Caco-2 (cell line): ENCODE measurements around the gene MOB2. TPM values are rescaled to one million over a fixed set of nuclear protein-coding genes. Genes with fewer than 3 reads are reported as not detected.

ENCODE experiments used
- BruUV-seq: library from RNA; stranded (reverse); fragments of 400-500 nt; replicated peaks from 2 replicates; lab custom pipeline; 2021; lab: Mats Ljungman, UMichigan
- CTCF ChIA-PET: fragments of 300-600 bp; sonication (Branson Sonifier 250); formaldehyde crosslinking; loops from one replicate; lab custom pipeline; 2022; ENCODE audit warnings: antibody characterized with exemption; lab: Charles Lee
- POLR2A ChIA-PET: fragments of 300-600 bp; sonication (Branson Sonifier 250); formaldehyde crosslinking; loops from one replicate; lab custom pipeline; 2022; ENCODE audit warnings: antibody characterized with exemption; lab: Charles Lee
- DNase-seq, 2 experiments: peaks; one replicate each; pipeline versions ENCODE4 v3.0.0 to v3.0.0-alpha.2; 2020 to 2022
- H3K27me3 ChIP-seq: replicated peaks from 2 replicates; pipeline ENCODE4 v1.6.0; 2011; ENCODE audit warnings: low read length; ENCODE audit not compliant: control insufficient read depth, insufficient read depth
- H3K36me3 ChIP-seq: 2 replicates; pipeline ENCODE4 v1.5.1; 2011; ENCODE audit warnings: low read length; ENCODE audit not compliant: control insufficient read depth, insufficient read depth
- H3K4me1 ChIP-seq: fragments of 250-450 bp; sonication (Bioruptor Pico); 2 replicates; pipeline ENCODE4 v1.5.1; 2020; ENCODE audit warnings: mild to moderate bottlenecking
- H3K4me3 ChIP-seq: 2 replicates; pipeline ENCODE4 v1.5.1; 2011; ENCODE audit warnings: low read depth, mild to moderate bottlenecking, control low read depth, low read length
- H3K9me3 ChIP-seq: fragments of 250-450 bp; sonication (Bioruptor Pico); 2 replicates; pipeline ENCODE4 v1.5.1; 2020; ENCODE audit warnings: mild to moderate bottlenecking, moderate library complexity
- H3K27ac Mint-ChIP-seq: one replicate; pipeline ENCODE4 v1.8.0; 2022; ENCODE audit warnings: mixed read lengths; ENCODE audit not compliant: unreplicated experiment
- H3K27me3 Mint-ChIP-seq: one replicate; pipeline ENCODE4 v1.8.0; 2022; ENCODE audit warnings: mixed read lengths; ENCODE audit not compliant: insufficient read depth, unreplicated experiment
- H3K36me3 Mint-ChIP-seq: one replicate; pipeline ENCODE4 v1.8.0; 2022; ENCODE audit warnings: mild to moderate bottlenecking, mixed read lengths; ENCODE audit not compliant: insufficient read depth, unreplicated experiment
- H3K4me1 Mint-ChIP-seq: one replicate; pipeline ENCODE4 v1.8.0; 2022; ENCODE audit warnings: low read depth, mixed read lengths; ENCODE audit not compliant: unreplicated experiment
- H3K4me3 Mint-ChIP-seq: one replicate; pipeline ENCODE4 v1.8.0; 2022; ENCODE audit warnings: mild to moderate bottlenecking, moderate library complexity, mixed read lengths; ENCODE audit not compliant: unreplicated experiment
- H3K9me3 Mint-ChIP-seq: one replicate; pipeline ENCODE4 v1.8.0; 2022; ENCODE audit warnings: mixed read lengths; ENCODE audit not compliant: unreplicated experiment
- intact Hi-C: fragments of 100-400 bp; cut with micrococcal nuclease; formaldehyde crosslinking; loops from one replicate; pipeline ENCODE4 v1.10.0; 2022; ENCODE audit not compliant: unreplicated experiment
- total RNA-seq: library from RNA; stranded (reverse); gene quantifications from 2 replicates; pipeline ENCODE4 v1.2.3, GENCODE V29; 2022
- TF ChIP-seq, protein P1 (sequence below), 2 experiments: fragments of 200-600 bp in 1 of 2; IDR thresholded peaks; 1 replicate in 1 of 2; 2 replicates in 1 of 2; pipeline versions ENCODE4 v1.5.1 to v1.8.0; 2011 to 2022; ENCODE audit warnings: antibody characterized with exemption in 1 of 2, control low read depth in 1 of 2, inconsistent platforms in 1 of 2, low read depth in 1 of 2, low read length in 1 of 2, mild to moderate bottlenecking in 1 of 2, moderate library complexity in 1 of 2; ENCODE audit not compliant: insufficient read depth in 1 of 2, severe bottlenecking in 1 of 2, unreplicated experiment in 1 of 2

MOB2 gene
- total RNA-seq, 1 experiment from 2014 or later, result 32.7 TPM

DNA sequence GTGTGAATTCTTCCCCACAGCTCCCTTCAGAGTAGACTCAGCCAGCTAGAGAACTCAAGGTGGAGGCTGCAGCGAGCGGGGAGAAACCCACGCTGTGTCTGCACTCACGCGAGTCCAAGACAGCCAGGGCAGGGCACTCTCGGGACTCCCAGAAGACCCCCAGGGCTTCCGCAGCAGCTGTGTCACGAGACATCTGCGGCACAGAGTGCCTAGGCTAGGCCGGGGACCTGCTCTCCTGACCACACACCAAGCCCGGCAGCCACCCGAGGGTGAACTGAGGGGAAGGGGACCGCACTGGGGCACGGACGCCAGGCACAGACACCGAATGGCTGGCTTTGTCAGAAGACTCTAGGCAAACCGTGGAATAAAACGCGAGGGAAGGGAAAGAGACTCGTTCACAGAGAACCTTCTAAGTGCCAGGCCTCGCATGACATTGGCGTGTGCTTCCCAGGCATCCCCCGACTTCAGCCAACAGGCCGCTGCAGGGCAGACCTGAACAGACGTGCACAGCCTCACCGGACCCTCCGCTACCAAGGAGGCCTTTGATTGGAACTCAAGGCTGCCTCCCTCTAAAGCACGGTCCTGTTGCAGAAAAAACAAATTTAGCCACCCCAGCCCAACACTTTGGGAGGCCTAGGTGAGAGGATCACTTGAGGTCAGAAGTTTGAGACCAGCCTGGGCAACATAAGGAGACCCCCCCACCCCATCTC is 18.2 kb upstream of the MOB2 start:
- H3K9me3 ChIP-seq, result no peaks in the 10 kb centered on the region
- Mint-ChIP-seq H3K9me3 (no peaks in the 10 kb centered on the region), H3K27me3 (no peaks in the 10 kb centered on the region), H3K4me1 (no peaks in the 10 kb centered on the region), H3K36me3 (no peaks in the 10 kb centered on the region), H3K27ac (no peak overlapping the region), H3K4me3 (no peak overlapping the region)
- POLR2A ChIA-PET, result no interaction called here
- H3K4me1 ChIP-seq, result no peaks in the 10 kb centered on the region
- no peaks in the 10 kb centered on the region for H3K27me3 ChIP-seq
- intact Hi-C loops, result no loop called here
- no peak overlapping the region for H3K4me3 ChIP-seq
- DNase-seq, result no peak
- no peaks in the 10 kb centered on the region for H3K36me3 ChIP-seq
- TF ChIP-seq, protein P1, sequence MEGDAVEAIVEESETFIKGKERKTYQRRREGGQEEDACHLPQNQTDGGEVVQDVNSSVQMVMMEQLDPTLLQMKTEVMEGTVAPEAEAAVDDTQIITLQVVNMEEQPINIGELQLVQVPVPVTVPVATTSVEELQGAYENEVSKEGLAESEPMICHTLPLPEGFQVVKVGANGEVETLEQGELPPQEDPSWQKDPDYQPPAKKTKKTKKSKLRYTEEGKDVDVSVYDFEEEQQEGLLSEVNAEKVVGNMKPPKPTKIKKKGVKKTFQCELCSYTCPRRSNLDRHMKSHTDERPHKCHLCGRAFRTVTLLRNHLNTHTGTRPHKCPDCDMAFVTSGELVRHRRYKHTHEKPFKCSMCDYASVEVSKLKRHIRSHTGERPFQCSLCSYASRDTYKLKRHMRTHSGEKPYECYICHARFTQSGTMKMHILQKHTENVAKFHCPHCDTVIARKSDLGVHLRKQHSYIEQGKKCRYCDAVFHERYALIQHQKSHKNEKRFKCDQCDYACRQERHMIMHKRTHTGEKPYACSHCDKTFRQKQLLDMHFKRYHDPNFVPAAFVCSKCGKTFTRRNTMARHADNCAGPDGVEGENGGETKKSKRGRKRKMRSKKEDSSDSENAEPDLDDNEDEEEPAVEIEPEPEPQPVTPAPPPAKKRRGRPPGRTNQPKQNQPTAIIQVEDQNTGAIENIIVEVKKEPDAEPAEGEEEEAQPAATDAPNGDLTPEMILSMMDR (IDR thresholded peaks at IDR 0.05; ENCODE audit: insufficient read depth in 1 of 2, low read depth in 1 of 2, low read length in 1 of 2, severe bottlenecking in 1 of 2, unreplicated experiment in 1 of 2), result no peak
- no TSS peak for BruUV-seq
- CTCF ChIA-PET, result no interaction called here

DNA sequence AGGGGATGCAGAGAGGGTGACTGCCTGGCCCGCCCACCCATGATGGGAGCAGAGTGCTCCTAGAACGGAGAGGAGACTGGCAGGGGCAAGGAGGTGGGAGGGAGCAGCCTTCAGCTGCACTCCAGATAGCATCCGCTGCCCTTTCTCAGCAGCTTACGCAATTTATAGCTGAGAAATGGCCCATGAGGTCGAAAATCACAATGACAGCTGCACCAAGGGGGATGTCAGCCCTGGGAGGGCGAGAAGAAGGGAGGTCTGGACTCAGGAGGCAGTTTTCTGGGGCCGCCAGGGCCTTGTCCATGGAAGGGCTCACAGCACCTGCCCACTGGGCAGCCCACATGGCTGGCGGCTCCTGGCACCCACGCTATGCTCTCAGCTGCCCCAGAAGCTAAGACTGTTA is 17.6 kb upstream of the MOB2 start:
- Mint-ChIP-seq H3K4me1 (no peaks in the 10 kb centered on the region), H3K36me3 (peaks cover 1% of the 10 kb centered on the region), H3K27ac (no peak overlapping the region), H3K4me3 (no peak overlapping the region), H3K9me3 (no peaks in the 10 kb centered on the region), H3K27me3 (no peaks in the 10 kb centered on the region)
- H3K4me1 ChIP-seq, result no peaks in the 10 kb centered on the region
- H3K27me3 ChIP-seq, result no peaks in the 10 kb centered on the region
- no peaks in the 10 kb centered on the region for H3K9me3 ChIP-seq
- H3K36me3 ChIP-seq, result no peaks in the 10 kb centered on the region
- no peak for DNase-seq
- no TSS peak for BruUV-seq
- no peak overlapping the region for H3K4me3 ChIP-seq
- ChIA-PET POLR2A (no interaction called here), CTCF (no interaction called here)
- TF ChIP-seq, protein P1 (IDR thresholded peaks at IDR 0.05; ENCODE audit: insufficient read depth in 1 of 2, low read depth in 1 of 2, low read length in 1 of 2, severe bottlenecking in 1 of 2, unreplicated experiment in 1 of 2), result no peak
- intact Hi-C loops, result no loop called here

DNA sequence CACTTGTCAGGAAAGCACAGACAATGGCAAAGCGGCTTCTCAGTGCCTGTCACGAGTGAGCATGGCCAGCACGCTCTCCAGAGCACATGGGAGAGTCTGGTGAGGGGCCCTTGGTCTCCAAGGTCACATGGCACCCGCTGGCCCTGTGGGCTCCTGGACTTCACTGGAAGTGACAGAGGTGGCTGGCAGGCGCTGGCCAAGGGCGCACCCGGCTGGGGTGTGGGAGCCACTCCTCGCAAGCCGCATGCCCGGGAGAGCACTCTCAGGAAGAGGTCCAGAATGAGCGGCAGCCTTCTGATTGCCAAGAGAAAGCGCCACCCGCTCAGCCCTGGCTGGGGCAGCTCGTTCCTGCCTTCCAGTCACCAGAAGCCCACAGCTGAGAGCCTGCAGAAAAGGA is 17.1 kb upstream of the MOB2 start:
- BruUV-seq, result no TSS peak
- intact Hi-C loops, result no loop called here
- TF ChIP-seq, protein P1 (IDR thresholded peaks at IDR 0.05; ENCODE audit: insufficient read depth in 1 of 2, low read depth in 1 of 2, low read length in 1 of 2, severe bottlenecking in 1 of 2, unreplicated experiment in 1 of 2), result no peak
- CTCF ChIA-PET, result no interaction called here
- no peak overlapping the region for H3K27ac Mint-ChIP-seq
- H3K36me3 Mint-ChIP-seq, result peaks cover 6% of the 10 kb centered on the region
- Histone ChIP-seq H3K9me3 (no peaks in the 10 kb centered on the region), H3K4me1 (no peaks in the 10 kb centered on the region), H3K27me3 (no peaks in the 10 kb centered on the region), H3K36me3 (no peaks in the 10 kb centered on the region), H3K4me3 (no peak overlapping the region)
- H3K4me3 Mint-ChIP-seq, result no peak overlapping the region
- POLR2A ChIA-PET, result no interaction called here
- H3K9me3 Mint-ChIP-seq, result no peaks in the 10 kb centered on the region
- H3K27me3 Mint-ChIP-seq, result no peaks in the 10 kb centered on the region
- H3K4me1 Mint-ChIP-seq, result no peaks in the 10 kb centered on the region
- no peak for DNase-seq
